ENCODE measurements around the gene ARHGAP19. TPM values are rescaled to one million over a fixed set of nuclear protein-coding genes. Genes with fewer than 3 reads are reported as not detected.
A peak's percentile ranks its signal among the peaks of the same experiment; 100 is the strongest.
"Not testable (repeated sequence)": the region's sequence is repeated elsewhere in the genome, so short reads cannot be mapped to it uniquely, and the experiment has no call there.

The ARHGAP19 gene
- total RNA-seq, 1 donor from 2014 or later = 9.8 TPM

GRCh38 chr10:97297556-97298222 lies 5.3 kb upstream of the ARHGAP19 start:
- Mint-ChIP-seq H3K9me3 (ENCODE audit: unreplicated experiment) (peaks cover 1% of the 10 kb centered on the region), H3K4me1 (ENCODE audit: low read depth, unreplicated experiment) (no peaks in the 10 kb centered on the region), H3K27me3 (ENCODE audit: unreplicated experiment) (no peaks in the 10 kb centered on the region), H3K4me3 (ENCODE audit: unreplicated experiment) (no peak overlapping the region), H3K27ac (ENCODE audit: unreplicated experiment) (no peak overlapping the region), H3K36me3 (ENCODE audit: unreplicated experiment) (no peaks in the 10 kb centered on the region)
- no peak for TF ChIP-seq CTCF (IDR thresholded peaks at IDR 0.05; ENCODE audit: partially characterized antibody, unreplicated experiment)
- no peak for DNase-seq

- H3K36me3 Mint-ChIP-seq (ENCODE audit: unreplicated experiment) = no peaks in the 10 kb centered on the region
- H3K27ac Mint-ChIP-seq (ENCODE audit: unreplicated experiment) = peak overlapping the region; percentile 79
- peak overlapping the region; percentile 93 for H3K4me3 Mint-ChIP-seq (ENCODE audit: unreplicated experiment)
- no peak for TF ChIP-seq CTCF (IDR thresholded peaks at IDR 0.05; ENCODE audit: partially characterized antibody, unreplicated experiment)
- peaks cover 7% of the 10 kb centered on the region for H3K9me3 Mint-ChIP-seq (ENCODE audit: unreplicated experiment)
- peaks cover 4% of the 10 kb centered on the region for H3K4me1 Mint-ChIP-seq (ENCODE audit: low read depth, unreplicated experiment)
- peaks cover 2% of the 10 kb centered on the region for H3K27me3 Mint-ChIP-seq (ENCODE audit: unreplicated experiment)
- DNase-seq = no peak
Observed at GRCh38 chr10:97292862-97293198, 393 bp upstream of the ARHGAP19 start.

- Mint-ChIP-seq H3K9me3 (ENCODE audit: unreplicated experiment) (peaks cover 7% of the 10 kb centered on the region), H3K27me3 (ENCODE audit: unreplicated experiment) (peaks cover 2% of the 10 kb centered on the region), H3K4me3 (ENCODE audit: unreplicated experiment) (peak overlapping the region; percentile 93), H3K36me3 (ENCODE audit: unreplicated experiment) (no peaks in the 10 kb centered on the region), H3K27ac (ENCODE audit: unreplicated experiment) (peak overlapping the region; percentile 91), H3K4me1 (ENCODE audit: low read depth, unreplicated experiment) (peaks cover 4% of the 10 kb centered on the region)
- no peak for DNase-seq
- no peak for TF ChIP-seq CTCF (IDR thresholded peaks at IDR 0.05; ENCODE audit: partially characterized antibody, unreplicated experiment)
Observed at GRCh38 chr10:97291357-97292096, 910 bp downstream of the ARHGAP19 start.

- Mint-ChIP-seq H3K4me3 (ENCODE audit: unreplicated experiment) (peak overlapping the region; percentile 93), H3K27ac (ENCODE audit: unreplicated experiment) (peak overlapping the region; percentile 62)
- H3K4me1 Mint-ChIP-seq (ENCODE audit: low read depth, unreplicated experiment); H3K36me3 Mint-ChIP-seq (ENCODE audit: unreplicated experiment); H3K9me3 Mint-ChIP-seq (ENCODE audit: unreplicated experiment); H3K27me3 Mint-ChIP-seq (ENCODE audit: unreplicated experiment); DNase-seq: not testable (repeated sequence)
Observed at GRCh38 chr10:97290576-97291356, 1.7 kb downstream of the ARHGAP19 start.

GRCh38 chr10:97290076-97290475 lies 2.4 kb downstream of the ARHGAP19 start:
- H3K27ac Mint-ChIP-seq (ENCODE audit: unreplicated experiment) = peak overlapping the region; percentile 1
- not testable (repeated sequence) for DNase-seq; H3K27me3 Mint-ChIP-seq (ENCODE audit: unreplicated experiment); H3K4me3 Mint-ChIP-seq (ENCODE audit: unreplicated experiment); H3K9me3 Mint-ChIP-seq (ENCODE audit: unreplicated experiment); H3K36me3 Mint-ChIP-seq (ENCODE audit: unreplicated experiment); H3K4me1 Mint-ChIP-seq (ENCODE audit: low read depth, unreplicated experiment)

Measured in glutamatergic neuron (in vitro differentiated cells).